Measurements from ENCODE around the gene REG3A. TPM values are rescaled to one million over a fixed set of nuclear protein-coding genes. Genes with fewer than 3 reads are reported as not detected.

REG3A gene
- total and polyA plus RNA-seq, 2 of the 8 experiments (the other 6 are each of a cell fraction or from before 2014, with no cell fraction given): not detected

GRCh38 chr2:79162132-79162531 is 2.6 kb upstream of the REG3A start:
- no peak overlapping the region for H2BK120ac ChIP-seq (replicated peaks; ENCODE audit: low read depth, low read length)
- no peaks in the 10 kb centered on the region for H4K20me1 ChIP-seq (replicated peaks in 1 of 2; ENCODE audit: control insufficient read depth in 1 of 2, insufficient read depth in 2 of 2, low read length in 2 of 2)
- no peak overlapping the region for H2AK5ac ChIP-seq (ENCODE audit: low read depth, low read length)
- H3K23me2 ChIP-seq (ENCODE audit: low read depth, low read length): no peaks in the 10 kb centered on the region
- DNase-seq (ENCODE audit: low read depth in 1 of 2, low spot score in 2 of 2): no peak
- no peak overlapping the region for H2BK20ac ChIP-seq (ENCODE audit: low read length)
- H3K18ac ChIP-seq (ENCODE audit: extremely low read depth, low read length): no peak overlapping the region
- H3K27ac ChIP-seq (ENCODE audit: low read depth, low read length): no peak overlapping the region
- no peaks in the 10 kb centered on the region for H3K4me1 ChIP-seq (replicated peaks in 1 of 4; ENCODE audit: control insufficient read depth in 3 of 4, insufficient read depth in 4 of 4, low read length in 3 of 4)
- H2BK5ac ChIP-seq (ENCODE audit: low read depth, low read length): no peak overlapping the region
- H3K4me2 ChIP-seq (ENCODE audit: insufficient read depth in 1 of 2, low read depth in 2 of 2, low read length in 2 of 2): no peak overlapping the region
- no peak overlapping the region for H3K4ac ChIP-seq (replicated peaks; ENCODE audit: insufficient read length, low read depth, low read length)
- H3K4me3 ChIP-seq (ENCODE audit: extremely low read depth in 1 of 4, insufficient read depth in 2 of 4, low read depth in 3 of 4, low read length in 4 of 4): no peak overlapping the region
- H4K91ac ChIP-seq (replicated peaks; ENCODE audit: insufficient read length, low read length): no peak overlapping the region
- H3K56ac ChIP-seq (replicated peaks; ENCODE audit: insufficient read length, low read depth, low read length): no peak overlapping the region
- no peak overlapping the region for H4K5ac ChIP-seq (ENCODE audit: insufficient read length, low read depth, low read length)
- no peaks in the 10 kb centered on the region for H3K36me3 ChIP-seq (ENCODE audit: control insufficient read depth in 2 of 4, insufficient read depth in 4 of 4, low read length in 3 of 4)
- no peak overlapping the region for H2BK12ac ChIP-seq (ENCODE audit: low read depth, low read length)
- ChIA-PET CTCF (ENCODE audit: partially characterized antibody) (no interaction called here), POLR2A (ENCODE audit: partially characterized antibody) (no interaction called here)
- no peaks in the 10 kb centered on the region for H3K27me3 ChIP-seq (replicated peaks in 1 of 4; ENCODE audit: control insufficient read depth in 3 of 4, extremely low read depth in 1 of 4, insufficient read depth in 3 of 4, low read length in 3 of 4)
- no peaks in the 10 kb centered on the region for H3K9me3 ChIP-seq (ENCODE audit: insufficient read depth in 2 of 2, low read depth in 1 of 2, low read length in 1 of 2)
- WGBS, 2 experiments (ENCODE audit: extremely low coverage in 1 of 2, insufficient coverage in 1 of 2, insufficient read length in 1 of 2, insufficient replicate concordance in 2 of 2, low coverage in 1 of 2, low lambda C conversion rate in 2 of 2, missing lambda C conversion rate in 1 of 2): 98% methylated on average over 2 of the region's 2 CpGs; no CpG with 5 or more reads in 1 of the 2 experiments
- FAIRE-seq: no peak
- H3K79me2 ChIP-seq (ENCODE audit: control insufficient read depth in 1 of 2, insufficient read depth in 2 of 2, low read length in 2 of 2): no peaks in the 10 kb centered on the region
- H3K79me1 ChIP-seq (ENCODE audit: low read depth, low read length): no peaks in the 10 kb centered on the region
- no peak overlapping the region for H3K14ac ChIP-seq (ENCODE audit: insufficient read length)
- no peak overlapping the region for H3K9ac ChIP-seq (replicated peaks in 1 of 4; ENCODE audit: extremely low read depth in 1 of 4, low read depth in 3 of 4, low read length in 3 of 4)
- H4K8ac ChIP-seq (ENCODE audit: extremely low read depth, insufficient read depth, low read length): no peak overlapping the region
- no peak overlapping the region for H3K23ac ChIP-seq (ENCODE audit: insufficient read length)
- no peak overlapping the region for H2BK15ac ChIP-seq (ENCODE audit: low read length)
- H2AFZ ChIP-seq (ENCODE audit: low read length): no peak overlapping the region
- TF ChIP-seq PHF8 (conservative IDR thresholded peaks at IDR 0.05; ENCODE audit: low read depth, low read length) (no peak), ZNF274 (IDR thresholded peaks at IDR 0.05; ENCODE audit: borderline replicate concordance, extremely low read depth, low read length) (no peak), POU5F1 (IDR thresholded peaks at IDR 0.05; ENCODE audit: low read depth, low read length) (no peak), SIN3A (conservative IDR thresholded peaks at IDR 0.05 in 1 of 2, IDR thresholded peaks at IDR 0.05 in 1 of 2; ENCODE audit: low read depth in 1 of 2, low read length in 2 of 2) (no peak), TBP (IDR thresholded peaks at IDR 0.05; ENCODE audit: low read depth, low read length) (no peak), EZH2 (IDR thresholded peaks at IDR 0.05; ENCODE audit: low read depth, low read length, severe bottlenecking) (no peak)

Data from H1 (cell line).